Endothelial cell of umbilical vein (primary cell): ENCODE results near the gene PLA2G6. TPM values are rescaled to one million over a fixed set of nuclear protein-coding genes. Genes with fewer than 3 reads are reported as not detected.

ENCODE experiments used
- BruUV-seq: library from RNA; stranded (reverse); fragments of 400-500 nt; replicated peaks from 2 replicates; lab custom pipeline; 2021; lab: Mats Ljungman, UMichigan
- CTCF ChIA-PET: fragments of 300-600, 350-600 bp; sonication (Branson Sonifier 250); formaldehyde crosslinking; loops from one replicate; lab custom pipeline; 2021; ENCODE audit warnings: antibody characterized with exemption, inconsistent platforms; lab: Charles Lee
- POLR2A ChIA-PET: fragments of 300-600, 350-600 bp; sonication (Branson Sonifier 250); formaldehyde crosslinking; loops from one replicate; lab custom pipeline; 2021; ENCODE audit warnings: antibody characterized with exemption, inconsistent platforms; lab: Charles Lee
- DNase-seq: peaks from one replicate; pipeline ENCODE4 v3.0.0-alpha.2; 2011; ENCODE audit warnings: low read depth, low spot score
- FAIRE-seq: peaks from 2 replicates; lab custom pipeline; 2011; peaks lifted over from hg19 to GRCh38; lab: Jason Lieb, UNC
- H2AFZ ChIP-seq: 2 replicates; pipeline ENCODE4 v1.6.0; 2012; ENCODE audit warnings: low read depth, low read length, control low read depth, inconsistent platforms
- H3K27ac ChIP-seq: 2 replicates; pipeline ENCODE4 v1.5.1; 2011; ENCODE audit warnings: low read depth, mild to moderate bottlenecking, control low read depth, low read length, moderate library complexity; ENCODE audit not compliant: insufficient read depth
- H3K27me3 ChIP-seq, 2 experiments: 2 replicates each; pipeline versions ENCODE4 v1.6.0 to v1.6.1; 2011; ENCODE audit warnings: low read length in 2 of 2, mixed read lengths in 1 of 2; ENCODE audit not compliant: control insufficient read depth in 2 of 2, insufficient read depth in 2 of 2
- H3K36me3 ChIP-seq, 2 experiments: 2 replicates in 1 of 2; 3 replicates in 1 of 2; pipeline ENCODE4 v1.5.1; 2011; ENCODE audit warnings: low read length in 2 of 2, mild to moderate bottlenecking in 1 of 2, moderate library complexity in 1 of 2; ENCODE audit not compliant: control insufficient read depth in 2 of 2, insufficient read depth in 2 of 2; ENCODE audit errors: extremely low read depth in 1 of 2
- H3K4me1 ChIP-seq: 3 replicates; pipeline ENCODE4 v1.5.1; 2011; ENCODE audit warnings: mild to moderate bottlenecking, low read length; ENCODE audit not compliant: control insufficient read depth, insufficient read depth; ENCODE audit errors: extremely low read depth
- H3K4me2 ChIP-seq: 2 replicates; pipeline ENCODE4 v1.6.1; 2011; ENCODE audit warnings: low read length, control low read depth, mixed read lengths; ENCODE audit not compliant: insufficient read depth
- H3K4me3 ChIP-seq, 3 experiments: fragments of 200-600 bp in 1 of 3; sonication (generic), shearing (Covaris generic) in 1 of 3; replicated peaks in 1 of 3; 2 replicates each; pipeline ENCODE4 v1.5.1; 2011 to 2016; ENCODE audit warnings: control low read depth in 3 of 3, low read length in 3 of 3, mild to moderate bottlenecking in 2 of 3, inconsistent platforms in 1 of 3, low read depth in 1 of 3, moderate library complexity in 1 of 3; ENCODE audit not compliant: insufficient read depth in 1 of 3
- H3K79me2 ChIP-seq: 2 replicates; pipeline ENCODE4 v1.6.0; 2012; ENCODE audit warnings: low read length, inconsistent platforms; ENCODE audit not compliant: control insufficient read depth, insufficient read depth
- H3K9ac ChIP-seq: replicated peaks from 2 replicates; pipeline ENCODE3; 2011; ENCODE audit warnings: low read length, control low read depth; ENCODE audit not compliant: insufficient read depth; ENCODE audit errors: extremely low read depth
- H3K9me1 ChIP-seq: replicated peaks from 3 replicates; pipeline ENCODE4 v1.6.0; 2011; ENCODE audit warnings: mild to moderate bottlenecking, low read length; ENCODE audit not compliant: control insufficient read depth, insufficient read depth; ENCODE audit errors: extremely low read depth
- H3K9me3 ChIP-seq: replicated peaks from 2 replicates; pipeline ENCODE4 v1.5.1; 2012; ENCODE audit warnings: low read length, inconsistent platforms; ENCODE audit not compliant: control insufficient read depth, insufficient read depth
- H4K20me1 ChIP-seq: replicated peaks from 2 replicates; pipeline ENCODE3; 2011; ENCODE audit warnings: mild to moderate bottlenecking, low read length; ENCODE audit not compliant: control insufficient read depth, insufficient read depth; ENCODE audit errors: extremely low read depth
- CTCF ChIP-seq, 2 donors: IDR thresholded peaks; 1 replicate in 1 of 2; 2 replicates in 1 of 2; pipeline ENCODE4 v1.5.1; 2011; ENCODE audit warnings: low read length in 2 of 2, mild to moderate bottlenecking in 2 of 2, moderate library complexity in 2 of 2, control low read depth in 1 of 2, inconsistent platforms in 1 of 2, low read depth in 1 of 2; ENCODE audit not compliant: insufficient read depth in 1 of 2; ENCODE audit errors: extremely low read depth in 1 of 2
- EZH2 ChIP-seq: IDR thresholded peaks from 2 replicates; pipeline ENCODE4 v1.6.1; 2012; ENCODE audit warnings: borderline replicate concordance, low read depth, mild to moderate bottlenecking, moderate library complexity, low read length, inconsistent platforms; ENCODE audit not compliant: severe bottlenecking
- FOS ChIP-seq: IDR thresholded peaks from 2 replicates; pipeline ENCODE4 v1.6.1; 2011; ENCODE audit warnings: mild to moderate bottlenecking, low read length, moderate library complexity, borderline replicate concordance; ENCODE audit not compliant: insufficient read depth
- GATA2 ChIP-seq: IDR thresholded peaks from 2 replicates; pipeline ENCODE4 v1.7.0; 2011; ENCODE audit warnings: low read depth, mild to moderate bottlenecking, moderate library complexity, mixed read lengths, low read length; ENCODE audit not compliant: insufficient read length, insufficient read depth
- JUN ChIP-seq: IDR thresholded peaks from 2 replicates; pipeline ENCODE4 v1.6.1; 2011; ENCODE audit warnings: borderline replicate concordance, low read depth; ENCODE audit not compliant: insufficient read length, insufficient read depth
- MAX ChIP-seq: IDR thresholded peaks from 2 replicates; pipeline ENCODE4 v1.6.1; 2011; ENCODE audit not compliant: insufficient read depth, insufficient read length
- MYC ChIP-seq: IDR thresholded peaks from one replicate; pipeline ENCODE4 v1.6.1; 2011; ENCODE audit warnings: mild to moderate bottlenecking, low read depth, low read length
- POLR2A ChIP-seq: IDR thresholded peaks from 2 replicates; pipeline ENCODE4 v1.6.1; 2012; ENCODE audit warnings: low read depth, mild to moderate bottlenecking, control low read depth, low read length
- POLR2AphosphoS5 ChIP-seq: IDR thresholded peaks from 2 replicates; pipeline ENCODE4 v1.6.1; 2012; ENCODE audit warnings: low read depth, mild to moderate bottlenecking, control low read depth, low read length, moderate library complexity; ENCODE audit not compliant: insufficient read depth
- dilution Hi-C: fragments of 300-500 bp; cut with MboI; formaldehyde crosslinking; loops from one replicate; pipeline ENCODE4 v1.15.0; 2019; ENCODE audit warnings: low sequenced_read_pairs; ENCODE audit not compliant: extremely low pct_ligation_motif_present
- intact Hi-C: fragments of 100-400 bp; cut with micrococcal nuclease; formaldehyde crosslinking; loops from one replicate; pipeline ENCODE4 v1.10.0; 2022
- polyA plus RNA-seq, 4 experiments: library from polyadenylated mRNA; depleted of rRNA in 3 of 4; stranded (reverse) in 3 of 4; unstranded in 1 of 4; fragments of >200 nt; gene quantifications; 2 replicates each; pipeline versions ENCODE4 v1.2.1 to v1.2.3, GENCODE V29; 2011 to 2012; ENCODE audit warnings: missing spikeins in 1 of 4
- total RNA-seq: library from RNA; stranded (reverse); gene quantifications from 2 replicates; pipeline ENCODE4 v1.2.3, GENCODE V29; 2021

PLA2G6 gene
- total and polyA plus RNA-seq, 2 donors (not counting 3 experiments of a cell fraction or from before 2014, with no cell fraction given), result 6.6 to 10.3 TPM

GRCh38 chr22:38115423-38116205 lies 66.0 kb downstream of the PLA2G6 start:
- no TSS peak for BruUV-seq
- intact Hi-C loops, result loop anchor here (2.0 kb wide), 2 partner anchors 61 to 97 kb away; no protein-coding TSS in a partner anchor

More at GRCh38 chr22:38115423-38116205, 66.0 kb downstream of the PLA2G6 start:
- H4K20me1 ChIP-seq, result no peaks in the 10 kb centered on the region
- H3K27me3 ChIP-seq, result no peaks in the 10 kb centered on the region
- H3K4me1 ChIP-seq, result no peaks in the 10 kb centered on the region
- TF ChIP-seq JUN (no peak), EZH2 (no peak), MYC (no peak), GATA2 (no peak), CTCF (IDR thresholded peaks at IDR 0.05; ENCODE audit: extremely low read depth in 1 of 2, insufficient read depth in 1 of 2, low read depth in 1 of 2, low read length in 2 of 2) (no peak), POLR2AphosphoS5 (no peak), FOS (no peak), POLR2A (no peak), MAX (no peak)
- no peaks in the 10 kb centered on the region for H3K79me2 ChIP-seq
- H3K4me3 ChIP-seq, result no peak overlapping the region
- DNase-seq, result no peak
- FAIRE-seq, result no peak
- POLR2A ChIA-PET, result no interaction called here
- no peaks in the 10 kb centered on the region for H3K36me3 ChIP-seq
- CTCF ChIA-PET, result interaction anchor here (1.3 to 3.0 kb wide), 11 partner anchors 9 to 190 kb away, joined by 3 to 25 read pairs (median 14); partner anchors contain the start of gene MAFF
- no peak overlapping the region for H2AFZ ChIP-seq
- no peaks in the 10 kb centered on the region for H3K9me1 ChIP-seq
- dilution Hi-C loops, result no loop called here
- no peak overlapping the region for H3K4me2 ChIP-seq
- H3K9ac ChIP-seq, result no peak overlapping the region
- H3K27ac ChIP-seq, result no peak overlapping the region
- no peaks in the 10 kb centered on the region for H3K9me3 ChIP-seq
